GM23338 (cell line): Measurements from ENCODE around the gene SGK1.

ENCODE experiments used
- EZH2 ChIP-seq: fragments of 200-600 bp; sonication (generic); IDR thresholded peaks from one replicate; pipeline ENCODE4 v1.8.0; 2017; ENCODE audit warnings: antibody characterized with exemption, mild to moderate bottlenecking, low read depth; ENCODE audit not compliant: unreplicated experiment
- EZH2phosphoT487 ChIP-seq: fragments of 200-600 bp; sonication (generic); IDR thresholded peaks from one replicate; pipeline ENCODE4 v1.8.1; 2018; ENCODE audit warnings: antibody characterized with exemption; ENCODE audit not compliant: unreplicated experiment
- POLR2AphosphoS5 ChIP-seq: IDR thresholded peaks from 2 replicates; pipeline ENCODE4 v1.6.1; 2016; ENCODE audit warnings: antibody characterized with exemption, low read depth
- TF ChIP-seq, protein P1 (sequence below), 2 experiments: fragments of 200-600 bp in 1 of 2; sonication (generic) in 1 of 2; conservative IDR thresholded peaks; 2 replicates each; pipeline versions ENCODE4 v1.5.1 to v1.6.1; 2016 to 2017; ENCODE audit warnings: antibody characterized with exemption in 2 of 2, low read depth in 2 of 2, mild to moderate bottlenecking in 2 of 2, moderate library complexity in 1 of 2

DNA sequence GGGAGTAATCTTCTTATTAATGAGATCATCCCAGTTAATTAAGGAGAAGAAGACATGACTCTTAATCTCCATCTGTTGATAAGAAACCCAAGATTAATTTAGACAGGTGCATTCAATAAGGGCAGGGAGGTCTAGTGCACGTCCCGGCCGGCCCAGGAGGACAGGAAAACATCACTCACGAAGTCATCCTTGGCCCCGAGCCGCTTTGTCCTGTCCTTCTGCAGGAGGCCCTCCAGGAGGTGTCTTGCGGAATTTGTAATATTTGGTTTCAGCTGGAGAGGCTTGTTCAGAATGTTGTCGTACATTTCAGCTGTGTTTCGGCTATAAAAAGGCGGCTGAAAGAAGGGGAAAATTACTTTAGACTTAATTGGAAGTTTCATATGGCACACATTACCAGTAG, 147.1 kb downstream of the SGK1 start:
- TF ChIP-seq EZH2: no peak
- TF ChIP-seq, protein P1, sequence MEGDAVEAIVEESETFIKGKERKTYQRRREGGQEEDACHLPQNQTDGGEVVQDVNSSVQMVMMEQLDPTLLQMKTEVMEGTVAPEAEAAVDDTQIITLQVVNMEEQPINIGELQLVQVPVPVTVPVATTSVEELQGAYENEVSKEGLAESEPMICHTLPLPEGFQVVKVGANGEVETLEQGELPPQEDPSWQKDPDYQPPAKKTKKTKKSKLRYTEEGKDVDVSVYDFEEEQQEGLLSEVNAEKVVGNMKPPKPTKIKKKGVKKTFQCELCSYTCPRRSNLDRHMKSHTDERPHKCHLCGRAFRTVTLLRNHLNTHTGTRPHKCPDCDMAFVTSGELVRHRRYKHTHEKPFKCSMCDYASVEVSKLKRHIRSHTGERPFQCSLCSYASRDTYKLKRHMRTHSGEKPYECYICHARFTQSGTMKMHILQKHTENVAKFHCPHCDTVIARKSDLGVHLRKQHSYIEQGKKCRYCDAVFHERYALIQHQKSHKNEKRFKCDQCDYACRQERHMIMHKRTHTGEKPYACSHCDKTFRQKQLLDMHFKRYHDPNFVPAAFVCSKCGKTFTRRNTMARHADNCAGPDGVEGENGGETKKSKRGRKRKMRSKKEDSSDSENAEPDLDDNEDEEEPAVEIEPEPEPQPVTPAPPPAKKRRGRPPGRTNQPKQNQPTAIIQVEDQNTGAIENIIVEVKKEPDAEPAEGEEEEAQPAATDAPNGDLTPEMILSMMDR (conservative IDR thresholded peaks at IDR 0.05; ENCODE audit: low read depth in 2 of 2): no peak
- TF ChIP-seq EZH2phosphoT487: no peak
- TF ChIP-seq POLR2AphosphoS5: no peak
